OCI-LY1 (cell line): ENCODE data around the gene NCAPH2.

Source experiments
- H2AFZ ChIP-seq: fragments of 200-600 bp; sonication (generic), shearing (Covaris generic); 2 replicates; pipeline ENCODE4 v1.6.0; 2014; ENCODE audit warnings: antibody characterized with exemption, mild to moderate bottlenecking, low read length
- H3F3A ChIP-seq: fragments of 200-600 bp; sonication (generic), shearing (Covaris generic); 2 replicates; pipeline ENCODE4 v1.6.0; 2014; ENCODE audit warnings: mild to moderate bottlenecking, antibody characterized with exemption, low read length, moderate library complexity; ENCODE audit not compliant: insufficient read depth
- H3K27ac ChIP-seq: fragments of 200-600 bp; sonication (generic); 2 replicates; pipeline ENCODE4 v1.5.1; 2014; ENCODE audit warnings: low read length, mixed run types, mild to moderate bottlenecking, low read depth; ENCODE audit not compliant: poor library complexity, severe bottlenecking
- H3K27me3 ChIP-seq: fragments of 200-600 bp; sonication (generic); 2 replicates; pipeline ENCODE4 v1.6.0; 2014; ENCODE audit warnings: antibody characterized with exemption, mild to moderate bottlenecking, low read length, moderate library complexity; ENCODE audit not compliant: insufficient read depth
- H3K36me3 ChIP-seq: fragments of 200-600 bp; sonication (generic); 2 replicates; pipeline ENCODE4 v1.6.1; 2014; ENCODE audit warnings: mild to moderate bottlenecking, antibody characterized with exemption, low read length, moderate library complexity, mixed read lengths; ENCODE audit not compliant: insufficient read depth
- H3K4me1 ChIP-seq: fragments of 200-600 bp; sonication (generic); 2 replicates; pipeline ENCODE4 v1.5.1; 2014; ENCODE audit warnings: mild to moderate bottlenecking, low read length, moderate library complexity; ENCODE audit not compliant: insufficient read depth, severe bottlenecking
- H3K4me2 ChIP-seq: fragments of 200-600 bp; sonication (generic), shearing (Covaris generic); 2 replicates; pipeline ENCODE4 v1.6.1; 2014; ENCODE audit warnings: low read length
- H3K4me3 ChIP-seq: fragments of 200-600 bp; sonication (generic); 2 replicates; pipeline ENCODE4 v1.5.1; 2014; ENCODE audit warnings: low read length, low read depth, mild to moderate bottlenecking, mixed read lengths; ENCODE audit not compliant: poor library complexity, severe bottlenecking
- H3K79me2 ChIP-seq: fragments of 200-600 bp; shearing (Covaris generic); 2 replicates; pipeline ENCODE4 v1.6.1; 2016; ENCODE audit warnings: mixed run types, low read length, mixed read lengths; ENCODE audit not compliant: insufficient read depth
- H3K9ac ChIP-seq: fragments of 200-600 bp; sonication (generic), shearing (Covaris generic); 2 replicates; pipeline ENCODE4 v1.6.1; 2014; ENCODE audit warnings: mild to moderate bottlenecking, low read length, mixed read lengths
- H3K9me2 ChIP-seq: fragments of 200-600 bp; sonication (generic), shearing (Covaris generic); 2 replicates; pipeline ENCODE4 v1.6.1; 2014; ENCODE audit warnings: low read depth, mild to moderate bottlenecking, low read length, mixed read lengths
- H3K9me3 ChIP-seq: fragments of 200-600 bp; shearing (Covaris generic); 2 replicates; pipeline ENCODE4 v1.6.1; 2014; ENCODE audit warnings: low read length, mixed read lengths
- H4K20me1 ChIP-seq: fragments of 200-600 bp; sonication (generic), shearing (Covaris generic); 2 replicates; pipeline ENCODE4 v1.6.0; 2016; ENCODE audit warnings: mild to moderate bottlenecking, low read length; ENCODE audit not compliant: insufficient read depth
- EZH2 ChIP-seq: fragments of 200-600 bp; sonication (generic), shearing (Covaris generic); IDR thresholded peaks from 2 replicates; pipeline ENCODE4 v1.8.0; 2017; ENCODE audit warnings: borderline replicate concordance, mixed run types, mild to moderate bottlenecking, antibody characterized with exemption, low read length, moderate library complexity, mixed read lengths
- TF ChIP-seq, protein P1 (sequence below): fragments of 200-600 bp; sonication (generic), shearing (Covaris generic); IDR thresholded peaks from 2 replicates; pipeline ENCODE4 v1.5.1; 2017; ENCODE audit warnings: mild to moderate bottlenecking, antibody characterized with exemption, low read length, moderate library complexity, mixed read lengths

Gene NCAPH2

DNA sequence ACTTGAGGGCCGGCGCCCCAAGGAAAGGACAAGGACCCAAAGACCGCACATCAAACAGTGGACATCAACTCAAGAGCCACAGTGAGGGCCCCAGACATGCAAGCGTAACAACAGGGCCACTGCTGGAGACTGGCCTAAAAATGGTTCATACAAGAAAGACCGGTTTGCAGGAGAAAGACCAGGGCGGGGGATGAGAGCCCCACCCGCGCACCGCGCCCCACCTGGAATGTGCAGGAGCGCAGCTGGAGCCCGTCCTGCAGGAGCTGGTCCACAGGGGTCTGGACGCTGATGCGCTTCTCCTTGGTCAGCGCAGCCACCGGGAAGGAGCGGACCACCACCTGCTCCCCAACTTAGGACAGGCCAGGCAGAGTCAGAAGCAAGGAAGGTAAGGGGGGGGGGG is 47.1 kb upstream of the NCAPH2 start:
- no peak overlapping the region for H3K4me2 ChIP-seq
- H4K20me1 ChIP-seq, result no peaks in the 10 kb centered on the region
- H3K27ac ChIP-seq, result no peak overlapping the region
- no peak overlapping the region for H2AFZ ChIP-seq
- no peaks in the 10 kb centered on the region for H3K9me3 ChIP-seq
- H3K27me3 ChIP-seq, result no peaks in the 10 kb centered on the region
- no peak overlapping the region for H3K9ac ChIP-seq
- TF ChIP-seq EZH2, result no peak
- TF ChIP-seq, protein P1, sequence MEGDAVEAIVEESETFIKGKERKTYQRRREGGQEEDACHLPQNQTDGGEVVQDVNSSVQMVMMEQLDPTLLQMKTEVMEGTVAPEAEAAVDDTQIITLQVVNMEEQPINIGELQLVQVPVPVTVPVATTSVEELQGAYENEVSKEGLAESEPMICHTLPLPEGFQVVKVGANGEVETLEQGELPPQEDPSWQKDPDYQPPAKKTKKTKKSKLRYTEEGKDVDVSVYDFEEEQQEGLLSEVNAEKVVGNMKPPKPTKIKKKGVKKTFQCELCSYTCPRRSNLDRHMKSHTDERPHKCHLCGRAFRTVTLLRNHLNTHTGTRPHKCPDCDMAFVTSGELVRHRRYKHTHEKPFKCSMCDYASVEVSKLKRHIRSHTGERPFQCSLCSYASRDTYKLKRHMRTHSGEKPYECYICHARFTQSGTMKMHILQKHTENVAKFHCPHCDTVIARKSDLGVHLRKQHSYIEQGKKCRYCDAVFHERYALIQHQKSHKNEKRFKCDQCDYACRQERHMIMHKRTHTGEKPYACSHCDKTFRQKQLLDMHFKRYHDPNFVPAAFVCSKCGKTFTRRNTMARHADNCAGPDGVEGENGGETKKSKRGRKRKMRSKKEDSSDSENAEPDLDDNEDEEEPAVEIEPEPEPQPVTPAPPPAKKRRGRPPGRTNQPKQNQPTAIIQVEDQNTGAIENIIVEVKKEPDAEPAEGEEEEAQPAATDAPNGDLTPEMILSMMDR, result no peak
- no peaks in the 10 kb centered on the region for H3K79me2 ChIP-seq
- H3K36me3 ChIP-seq, result peaks cover 95% of the 10 kb centered on the region
- no peaks in the 10 kb centered on the region for H3F3A ChIP-seq
- no peak overlapping the region for H3K4me3 ChIP-seq
- H3K4me1 ChIP-seq, result no peaks in the 10 kb centered on the region
- no peaks in the 10 kb centered on the region for H3K9me2 ChIP-seq

DNA sequence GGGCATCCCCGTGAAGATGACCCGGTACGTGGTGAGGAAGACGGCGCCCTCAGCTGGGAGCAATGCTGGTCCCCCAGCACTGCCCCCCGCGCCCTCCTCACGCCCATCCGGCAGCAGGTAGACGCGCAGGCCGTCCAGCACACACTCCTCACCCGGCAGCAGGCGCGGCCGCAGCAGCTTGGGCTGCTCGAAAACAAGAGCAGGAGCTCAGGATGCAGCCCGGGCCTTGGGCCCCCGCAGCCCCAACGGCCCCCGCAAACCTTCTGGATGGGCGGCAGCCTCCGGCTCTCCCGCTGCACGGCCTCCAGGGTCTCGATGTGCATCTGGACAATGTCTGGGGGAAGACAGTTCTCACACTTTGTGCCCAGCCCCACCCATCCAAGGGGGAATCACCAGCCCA is 46.5 kb upstream of the NCAPH2 start:
- Histone ChIP-seq H3K4me2 (no peak overlapping the region), H2AFZ (no peak overlapping the region), H3K36me3 (peaks cover 96% of the 10 kb centered on the region), H3K4me1 (no peaks in the 10 kb centered on the region), H3K27ac (no peak overlapping the region), H3K9me2 (no peaks in the 10 kb centered on the region), H3K79me2 (no peaks in the 10 kb centered on the region), H4K20me1 (no peaks in the 10 kb centered on the region), H3K9ac (no peak overlapping the region), H3F3A (no peaks in the 10 kb centered on the region), H3K27me3 (no peaks in the 10 kb centered on the region), H3K4me3 (no peak overlapping the region), H3K9me3 (no peaks in the 10 kb centered on the region)
- TF ChIP-seq, protein P1, result no peak

GRCh38 chr22:50461979-50462540 is 46.0 kb upstream of the NCAPH2 start:
- Histone ChIP-seq H3K4me3 (no peak overlapping the region), H3K4me1 (peaks cover 2% of the 10 kb centered on the region), H3K9ac (no peak overlapping the region), H3K27me3 (no peaks in the 10 kb centered on the region), H3K36me3 (peaks cover 96% of the 10 kb centered on the region), H3F3A (no peaks in the 10 kb centered on the region), H3K9me2 (no peaks in the 10 kb centered on the region), H3K4me2 (no peak overlapping the region), H2AFZ (no peak overlapping the region), H3K79me2 (no peaks in the 10 kb centered on the region), H3K9me3 (no peaks in the 10 kb centered on the region), H4K20me1 (no peaks in the 10 kb centered on the region), H3K27ac (no peak overlapping the region)
- TF ChIP-seq, protein P1, result no peak
- TF ChIP-seq EZH2, result no peak
